ENCODE results near the gene NLRC5.

- TF ChIP-seq TOX (CRISPR knock-in tag; IDR thresholded peaks at IDR 0.05; ENCODE audit: borderline replicate concordance) = no peak
- TF ChIP-seq SNAI2 (CRISPR knock-in tag; IDR thresholded peaks at IDR 0.05) = no peak
Measured at GRCh38 chr16:56990407-56991286, 1.3 kb downstream of the NLRC5 start.

Data from SK-N-SH treated with all-trans-retinoic acid at 6 μM for 48 hours (cell line).